H9 (cell line): Measurements from ENCODE around the gene UTS2. TPM values are rescaled to one million over a fixed set of nuclear protein-coding genes. Genes with fewer than 3 reads are reported as not detected.

Experiments used
- DNase-seq: peaks from one replicate; pipeline ENCODE4 v3.0.0-alpha.2; 2017
- H2AFZ ChIP-seq: one replicate; pipeline ENCODE4 v1.6.1; 2013; ENCODE audit warnings: mild to moderate bottlenecking, low read length, control low read depth, moderate library complexity
- H2AK5ac ChIP-seq: 2 replicates; pipeline ENCODE4 v1.6.1; 2013; ENCODE audit warnings: low read length, control low read depth, mixed read lengths; ENCODE audit not compliant: insufficient read length
- H2BK120ac ChIP-seq: one replicate; pipeline ENCODE4 v1.6.1; 2013; ENCODE audit warnings: low read depth, mild to moderate bottlenecking, low read length, control low read depth, inconsistent platforms; ENCODE audit not compliant: poor library complexity, severe bottlenecking
- H2BK12ac ChIP-seq: 2 replicates; pipeline ENCODE4 v1.6.1; 2013; ENCODE audit warnings: low read length, control low read depth, mixed read lengths, low read depth; ENCODE audit not compliant: insufficient read length
- H2BK15ac ChIP-seq: 2 replicates; pipeline ENCODE4 v1.6.1; 2013; ENCODE audit warnings: low read depth, low read length, control low read depth
- H2BK20ac ChIP-seq: one replicate; pipeline ENCODE4 v1.6.1; 2013; ENCODE audit warnings: low read depth, mild to moderate bottlenecking, low read length, control low read depth, inconsistent platforms; ENCODE audit not compliant: poor library complexity, severe bottlenecking
- H2BK5ac ChIP-seq: 2 replicates; pipeline ENCODE4 v1.6.1; 2013; ENCODE audit warnings: low read length, control low read depth, mixed read lengths; ENCODE audit not compliant: insufficient read length
- H3K14ac ChIP-seq: 2 replicates; pipeline ENCODE4 v1.6.1; 2013; ENCODE audit warnings: low read length, control low read depth; ENCODE audit not compliant: insufficient read depth
- H3K18ac ChIP-seq: 2 replicates; pipeline ENCODE4 v1.6.1; 2013; ENCODE audit warnings: low read depth, mild to moderate bottlenecking, mixed read lengths, low read length, control low read depth; ENCODE audit not compliant: insufficient read length
- H3K23ac ChIP-seq: 2 replicates; pipeline ENCODE4 v1.6.1; 2013; ENCODE audit warnings: low read length, control low read depth, mixed read lengths, low read depth; ENCODE audit not compliant: insufficient read length
- H3K23me2 ChIP-seq: 2 replicates; pipeline ENCODE4 v1.6.1; 2013; ENCODE audit warnings: low read depth, mild to moderate bottlenecking, mixed read lengths, low read length, control low read depth; ENCODE audit not compliant: insufficient read length, poor library complexity, severe bottlenecking
- H3K27ac ChIP-seq: 2 replicates; pipeline ENCODE4 v1.5.1; 2013; ENCODE audit warnings: low read length, control low read depth, mixed read lengths, low read depth; ENCODE audit not compliant: insufficient read length
- H3K27me3 ChIP-seq: 2 replicates; pipeline ENCODE4 v1.6.1; 2013; ENCODE audit warnings: low read length, control low read depth, inconsistent platforms; ENCODE audit not compliant: insufficient read depth
- H3K4ac ChIP-seq: 2 replicates; pipeline ENCODE4 v1.6.1; 2013; ENCODE audit warnings: low read depth, mild to moderate bottlenecking, control low read depth, inconsistent platforms, low read length, moderate library complexity
- H3K4me1 ChIP-seq: 2 replicates; pipeline ENCODE4 v1.6.1; 2013; ENCODE audit warnings: low read length, control low read depth, inconsistent platforms; ENCODE audit not compliant: insufficient read depth
- H3K4me2 ChIP-seq: 2 replicates; pipeline ENCODE4 v1.6.1; 2013; ENCODE audit warnings: low read length, control low read depth, mixed read lengths; ENCODE audit not compliant: insufficient read length, insufficient read depth
- H3K56ac ChIP-seq: 2 replicates; pipeline ENCODE4 v1.6.1; 2013; ENCODE audit warnings: low read depth, mild to moderate bottlenecking, mixed read lengths, low read length, control low read depth; ENCODE audit not compliant: insufficient read length
- H3K79me1 ChIP-seq: 2 replicates; pipeline ENCODE4 v1.6.1; 2013; ENCODE audit warnings: low read depth, mild to moderate bottlenecking, moderate library complexity, low read length, control low read depth, inconsistent platforms; ENCODE audit not compliant: insufficient read depth, poor library complexity, severe bottlenecking
- H3K79me2 ChIP-seq: 2 replicates; pipeline ENCODE4 v1.6.1; 2013; ENCODE audit warnings: low read length, control low read depth, inconsistent platforms; ENCODE audit not compliant: insufficient read depth
- H3K9ac ChIP-seq: 2 replicates; pipeline ENCODE4 v1.6.1; 2013; ENCODE audit warnings: low read length, control low read depth, mixed read lengths; ENCODE audit not compliant: insufficient read length; ENCODE audit errors: extremely low read depth
- H3K9me3 ChIP-seq: one replicate; pipeline ENCODE4 v1.6.1; 2013; ENCODE audit warnings: low read depth, low read length, inconsistent platforms; ENCODE audit not compliant: control insufficient read depth
- H3T11ph ChIP-seq: one replicate; pipeline ENCODE4 v1.6.1; 2013; ENCODE audit warnings: mild to moderate bottlenecking, low read length, control low read depth, inconsistent platforms
- H4K20me1 ChIP-seq: one replicate; pipeline ENCODE4 v1.6.1; 2013; ENCODE audit not compliant: control insufficient read depth, insufficient read length, insufficient read depth
- H4K5ac ChIP-seq: 2 replicates; pipeline ENCODE4 v1.6.1; 2013; ENCODE audit warnings: low read depth, mild to moderate bottlenecking, mixed read lengths, low read length, control low read depth; ENCODE audit not compliant: insufficient read length
- H4K8ac ChIP-seq: replicated peaks from 2 replicates; pipeline ENCODE4 v1.6.1; 2013; ENCODE audit warnings: low read length, control low read depth, mixed read lengths, low read depth; ENCODE audit not compliant: insufficient read length
- H4K91ac ChIP-seq: 2 replicates; pipeline ENCODE4 v1.6.1; 2013; ENCODE audit warnings: low read depth, mild to moderate bottlenecking, moderate library complexity, mixed read lengths, low read length, control low read depth; ENCODE audit not compliant: insufficient read length
- H3K27ac Mint-ChIP-seq, 3 experiments: 2 replicates in 2 of 3; 3 replicates in 1 of 3; pipeline ENCODE4 v1.8.0; 2020 to 2021; ENCODE audit warnings: mixed read lengths in 3 of 3, mild to moderate bottlenecking in 1 of 3, moderate library complexity in 1 of 3
- H3K27me3 Mint-ChIP-seq: 2 replicates; pipeline ENCODE4 v1.8.0; 2021; ENCODE audit warnings: low read depth, mild to moderate bottlenecking, moderate library complexity, mixed read lengths
- H3K36me3 Mint-ChIP-seq, 3 experiments: 2 replicates in 2 of 3; 3 replicates in 1 of 3; pipeline ENCODE4 v1.8.0; 2020 to 2021; ENCODE audit warnings: low read depth in 3 of 3, mixed read lengths in 3 of 3; ENCODE audit not compliant: insufficient read depth in 1 of 3
- H3K4me1 Mint-ChIP-seq, 2 experiments: 2 replicates each; pipeline ENCODE4 v1.8.0; 2020; ENCODE audit warnings: mixed read lengths in 2 of 2
- H3K4me3 Mint-ChIP-seq, 2 experiments: 2 replicates in 1 of 2; 3 replicates in 1 of 2; pipeline ENCODE4 v1.8.0; 2020 to 2021; ENCODE audit warnings: mild to moderate bottlenecking in 2 of 2, mixed read lengths in 2 of 2, moderate library complexity in 1 of 2
- H3K9me3 Mint-ChIP-seq, 2 experiments: 2 replicates in 1 of 2; 3 replicates in 1 of 2; pipeline ENCODE4 v1.8.0; 2020; ENCODE audit warnings: mild to moderate bottlenecking in 2 of 2, mixed read lengths in 2 of 2, moderate library complexity in 1 of 2
- CTCF ChIP-seq: fragments of 200-600 bp; sonication (generic); conservative IDR thresholded peaks from 3 replicates; pipeline ENCODE4 v1.8.0; 2021; ENCODE audit warnings: antibody characterized with exemption, mild to moderate bottlenecking
- WGBS: extraction: QIAGEN DNeasy Blood & Tissue Kit; methylation state at CpG from one replicate; pipeline ENCODE4 v1.1.7; 2013; ENCODE audit warnings: missing lambda C conversion rate, low lambda C conversion rate, mixed read lengths; ENCODE audit not compliant: insufficient read length; ENCODE audit errors: extremely low coverage; 5-methylcytosine and 5-hydroxymethylcytosine counted together
- total RNA-seq: library from RNA; stranded (reverse); gene quantifications from 2 replicates; pipeline ENCODE4 v1.2.1, GENCODE V29; 2021

UTS2 gene
- total RNA-seq, 1 experiment from 2014 or later = not detected

- no peak for DNase-seq
- Histone ChIP-seq H4K5ac (no peak overlapping the region), H4K91ac (no peak overlapping the region), H3K79me1 (no peaks in the 10 kb centered on the region), H3K23me2 (no peaks in the 10 kb centered on the region), H4K8ac (no peak overlapping the region), H3T11ph (no peak overlapping the region), H3K18ac (no peak overlapping the region), H2BK12ac (no peak overlapping the region), H3K4me1 (no peaks in the 10 kb centered on the region), H3K23ac (no peak overlapping the region), H3K27me3 (no peaks in the 10 kb centered on the region), H3K14ac (no peak overlapping the region), H2BK120ac (no peak overlapping the region), H3K56ac (no peak overlapping the region), H3K79me2 (no peaks in the 10 kb centered on the region), H4K20me1 (no peaks in the 10 kb centered on the region), H2BK5ac (no peak overlapping the region), H3K9ac (no peak overlapping the region), H2BK15ac (no peak overlapping the region), H3K27ac (no peak overlapping the region), H3K4ac (no peak overlapping the region), H2BK20ac (no peak overlapping the region), H2AFZ (no peak overlapping the region), H3K9me3 (no peaks in the 10 kb centered on the region), H2AK5ac (no peak overlapping the region), H3K4me2 (no peak overlapping the region)
- TF ChIP-seq CTCF = no peak
- no peak overlapping the region for H3K27ac Mint-ChIP-seq
- no peak overlapping the region for H3K4me3 Mint-ChIP-seq
- 0 out of 4 replicates have a peak, but pooled peaks cover 0 to 3% of the 10 kb centered on the region in 2 experiments for H3K4me1 Mint-ChIP-seq
- peaks cover 5 to 7% of the 10 kb centered on the region in 2 experiments; a peak in 4 of 5 replicates for H3K9me3 Mint-ChIP-seq
- no CpG with 5 or more reads among the region's 9 CpGs for WGBS
- H3K36me3 Mint-ChIP-seq = no peaks in the 10 kb centered on the region; a peak in 1 of 7 replicates
- H3K27me3 Mint-ChIP-seq = peaks cover 4% of the 10 kb centered on the region; the same call in 1 of the 2 replicates
These were observed 35.6 kb upstream of the UTS2 start for GRCh38 chr1:7888248-7889081.
